Right ventricle myocardium inferior (tissue), 1 donor: Measurements from ENCODE around the gene ACVR1C. TPM values are rescaled to one million over a fixed set of nuclear protein-coding genes. Genes with fewer than 3 reads are reported as not detected.

ENCODE experiments used
- total RNA-seq: library from RNA; stranded (reverse); fragmentation: NEBNext Ultra II Directional; extraction: Animal tissue kit (Norgen Biotek cat#: 25700); gene quantifications from one replicate; pipeline ENCODE4 v1.2.1, GENCODE V29; 2021
- donor health status: DM: no; HTN: yes; CAD: no; lungs with severe emphysema.

The ACVR1C gene
- total RNA-seq, 1 donor from 2014 or later, result 0.81 TPM

Other genes starting within 250 kb of the ACVR1C start
- gene CYTIP, start 184.8 kb downstream of the ACVR1C start, total RNA-seq, result 1.7 TPM
- gene ACVR1, start 247.5 kb upstream of the ACVR1C start, total RNA-seq, result 25.3 TPM